H1 (cell line): ENCODE results near the gene ABHD1. TPM values are rescaled to one million over a fixed set of nuclear protein-coding genes. Genes with fewer than 3 reads are reported as not detected.

Experiments used
- BCL11A ChIP-seq, 2 experiments: IDR thresholded peaks; one replicate each; pipeline ENCODE4 v1.6.1; 2011; ENCODE audit warnings: low read depth in 2 of 2, low read length in 2 of 2, mild to moderate bottlenecking in 2 of 2
- CHD1 ChIP-seq: IDR thresholded peaks from 2 replicates; pipeline ENCODE4 v1.6.1; 2012; ENCODE audit warnings: low read depth, low read length, improper control_type of control experiment
- EGR1 ChIP-seq: IDR thresholded peaks from 2 replicates; pipeline ENCODE4 v1.6.1; 2011; ENCODE audit warnings: low read depth, low read length, borderline replicate concordance
- EZH2 ChIP-seq: fragments of 200-600 bp; sonication (generic); IDR thresholded peaks from 2 replicates; pipeline ENCODE4 v1.7.1; 2012; ENCODE audit warnings: low read depth, mild to moderate bottlenecking, moderate library complexity, low read length, inconsistent platforms; ENCODE audit not compliant: severe bottlenecking
- PHF8 ChIP-seq: fragments of 200-600 bp; sonication (generic); conservative IDR thresholded peaks from 2 replicates; pipeline ENCODE4 v1.7.1; 2012; ENCODE audit warnings: low read depth, mild to moderate bottlenecking, inconsistent platforms, low read length, moderate library complexity
- SIX5 ChIP-seq: IDR thresholded peaks from 2 replicates; pipeline ENCODE4 v1.6.1; 2011; ENCODE audit warnings: mild to moderate bottlenecking, low read depth, low read length
- TCF12 ChIP-seq: IDR thresholded peaks from 2 replicates; pipeline ENCODE4 v1.6.1; 2011; ENCODE audit warnings: low read depth, mild to moderate bottlenecking, low read length
- polyA plus RNA-seq, 7 experiments: library from polyadenylated mRNA; depleted of rRNA in 3 of 7; stranded (reverse) in 5 of 7; unstranded in 2 of 7; fragments of >200 nt in 5 of 7; fragments of 200-250 nt in 2 of 7; gene quantifications; 1 replicate in 5 of 7; 2 replicates in 1 of 7; 4 replicates in 1 of 7; pipeline versions ENCODE4 v1.2.1 to v1.2.3, GENCODE V29; 2011 to 2013; ENCODE audit warnings: missing spikeins in 2 of 7, mixed read lengths in 2 of 7
- total RNA-seq: library from RNA; stranded (reverse); fragmentation: NEBNext Ultra II Directional; extraction: Animal tissue kit (Norgen Biotek cat#: 25700); gene quantifications from 2 replicates; pipeline ENCODE4 v1.2.1, GENCODE V29; 2021
- TF ChIP-seq, protein P1 (sequence below): fragments of 300-600 bp; sonication (generic); IDR thresholded peaks from 2 replicates; pipeline ENCODE4 v1.7.1; 2012; ENCODE audit warnings: low read length, moderate library complexity, mild to moderate bottlenecking, inconsistent platforms; ENCODE audit not compliant: insufficient replicate concordance

ABHD1 gene
- total and polyA plus RNA-seq, 2 of the 8 experiments (the other 6 are each of a cell fraction or from before 2014, with no cell fraction given) = 0.20 to 1.1 TPM

GRCh38 chr2:27158468-27158867 lies 34.9 kb downstream of the ABHD1 start (continued):
- TF ChIP-seq, protein P1, sequence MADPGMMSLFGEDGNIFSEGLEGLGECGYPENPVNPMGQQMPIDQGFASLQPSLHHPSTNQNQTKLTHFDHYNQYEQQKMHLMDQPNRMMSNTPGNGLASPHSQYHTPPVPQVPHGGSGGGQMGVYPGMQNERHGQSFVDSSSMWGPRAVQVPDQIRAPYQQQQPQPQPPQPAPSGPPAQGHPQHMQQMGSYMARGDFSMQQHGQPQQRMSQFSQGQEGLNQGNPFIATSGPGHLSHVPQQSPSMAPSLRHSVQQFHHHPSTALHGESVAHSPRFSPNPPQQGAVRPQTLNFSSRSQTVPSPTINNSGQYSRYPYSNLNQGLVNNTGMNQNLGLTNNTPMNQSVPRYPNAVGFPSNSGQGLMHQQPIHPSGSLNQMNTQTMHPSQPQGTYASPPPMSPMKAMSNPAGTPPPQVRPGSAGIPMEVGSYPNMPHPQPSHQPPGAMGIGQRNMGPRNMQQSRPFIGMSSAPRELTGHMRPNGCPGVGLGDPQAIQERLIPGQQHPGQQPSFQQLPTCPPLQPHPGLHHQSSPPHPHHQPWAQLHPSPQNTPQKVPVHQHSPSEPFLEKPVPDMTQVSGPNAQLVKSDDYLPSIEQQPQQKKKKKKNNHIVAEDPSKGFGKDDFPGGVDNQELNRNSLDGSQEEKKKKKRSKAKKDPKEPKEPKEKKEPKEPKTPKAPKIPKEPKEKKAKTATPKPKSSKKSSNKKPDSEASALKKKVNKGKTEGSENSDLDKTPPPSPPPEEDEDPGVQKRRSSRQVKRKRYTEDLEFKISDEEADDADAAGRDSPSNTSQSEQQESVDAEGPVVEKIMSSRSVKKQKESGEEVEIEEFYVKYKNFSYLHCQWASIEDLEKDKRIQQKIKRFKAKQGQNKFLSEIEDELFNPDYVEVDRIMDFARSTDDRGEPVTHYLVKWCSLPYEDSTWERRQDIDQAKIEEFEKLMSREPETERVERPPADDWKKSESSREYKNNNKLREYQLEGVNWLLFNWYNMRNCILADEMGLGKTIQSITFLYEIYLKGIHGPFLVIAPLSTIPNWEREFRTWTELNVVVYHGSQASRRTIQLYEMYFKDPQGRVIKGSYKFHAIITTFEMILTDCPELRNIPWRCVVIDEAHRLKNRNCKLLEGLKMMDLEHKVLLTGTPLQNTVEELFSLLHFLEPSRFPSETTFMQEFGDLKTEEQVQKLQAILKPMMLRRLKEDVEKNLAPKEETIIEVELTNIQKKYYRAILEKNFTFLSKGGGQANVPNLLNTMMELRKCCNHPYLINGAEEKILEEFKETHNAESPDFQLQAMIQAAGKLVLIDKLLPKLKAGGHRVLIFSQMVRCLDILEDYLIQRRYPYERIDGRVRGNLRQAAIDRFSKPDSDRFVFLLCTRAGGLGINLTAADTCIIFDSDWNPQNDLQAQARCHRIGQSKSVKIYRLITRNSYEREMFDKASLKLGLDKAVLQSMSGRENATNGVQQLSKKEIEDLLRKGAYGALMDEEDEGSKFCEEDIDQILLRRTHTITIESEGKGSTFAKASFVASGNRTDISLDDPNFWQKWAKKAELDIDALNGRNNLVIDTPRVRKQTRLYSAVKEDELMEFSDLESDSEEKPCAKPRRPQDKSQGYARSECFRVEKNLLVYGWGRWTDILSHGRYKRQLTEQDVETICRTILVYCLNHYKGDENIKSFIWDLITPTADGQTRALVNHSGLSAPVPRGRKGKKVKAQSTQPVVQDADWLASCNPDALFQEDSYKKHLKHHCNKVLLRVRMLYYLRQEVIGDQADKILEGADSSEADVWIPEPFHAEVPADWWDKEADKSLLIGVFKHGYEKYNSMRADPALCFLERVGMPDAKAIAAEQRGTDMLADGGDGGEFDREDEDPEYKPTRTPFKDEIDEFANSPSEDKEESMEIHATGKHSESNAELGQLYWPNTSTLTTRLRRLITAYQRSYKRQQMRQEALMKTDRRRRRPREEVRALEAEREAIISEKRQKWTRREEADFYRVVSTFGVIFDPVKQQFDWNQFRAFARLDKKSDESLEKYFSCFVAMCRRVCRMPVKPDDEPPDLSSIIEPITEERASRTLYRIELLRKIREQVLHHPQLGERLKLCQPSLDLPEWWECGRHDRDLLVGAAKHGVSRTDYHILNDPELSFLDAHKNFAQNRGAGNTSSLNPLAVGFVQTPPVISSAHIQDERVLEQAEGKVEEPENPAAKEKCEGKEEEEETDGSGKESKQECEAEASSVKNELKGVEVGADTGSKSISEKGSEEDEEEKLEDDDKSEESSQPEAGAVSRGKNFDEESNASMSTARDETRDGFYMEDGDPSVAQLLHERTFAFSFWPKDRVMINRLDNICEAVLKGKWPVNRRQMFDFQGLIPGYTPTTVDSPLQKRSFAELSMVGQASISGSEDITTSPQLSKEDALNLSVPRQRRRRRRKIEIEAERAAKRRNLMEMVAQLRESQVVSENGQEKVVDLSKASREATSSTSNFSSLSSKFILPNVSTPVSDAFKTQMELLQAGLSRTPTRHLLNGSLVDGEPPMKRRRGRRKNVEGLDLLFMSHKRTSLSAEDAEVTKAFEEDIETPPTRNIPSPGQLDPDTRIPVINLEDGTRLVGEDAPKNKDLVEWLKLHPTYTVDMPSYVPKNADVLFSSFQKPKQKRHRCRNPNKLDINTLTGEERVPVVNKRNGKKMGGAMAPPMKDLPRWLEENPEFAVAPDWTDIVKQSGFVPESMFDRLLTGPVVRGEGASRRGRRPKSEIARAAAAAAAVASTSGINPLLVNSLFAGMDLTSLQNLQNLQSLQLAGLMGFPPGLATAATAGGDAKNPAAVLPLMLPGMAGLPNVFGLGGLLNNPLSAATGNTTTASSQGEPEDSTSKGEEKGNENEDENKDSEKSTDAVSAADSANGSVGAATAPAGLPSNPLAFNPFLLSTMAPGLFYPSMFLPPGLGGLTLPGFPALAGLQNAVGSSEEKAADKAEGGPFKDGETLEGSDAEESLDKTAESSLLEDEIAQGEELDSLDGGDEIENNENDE = no peak
- no peak for TF ChIP-seq PHF8
- TF ChIP-seq EGR1 = no peak
- TF ChIP-seq BCL11A (IDR thresholded peaks at IDR 0.05; ENCODE audit: low read depth in 2 of 2, low read length in 2 of 2) = no peak
- no peak for TF ChIP-seq SIX5
- no peak for TF ChIP-seq CHD1
- TF ChIP-seq EZH2 = no peak
- no peak for TF ChIP-seq TCF12
